GM12878 (cell line): ENCODE measurements around the gene TBKBP1. TPM values are rescaled to one million over a fixed set of nuclear protein-coding genes. Genes with fewer than 3 reads are reported as not detected.

Experiments used
- ATAC-seq: fragments of 200-7000 bp; cut with Tn5 transposase; 3 replicates; pipeline ENCODE4 v1.9.1; 2020; ENCODE audit warnings: mild to moderate bottlenecking, moderate library complexity
- BruUV-seq: library from RNA; stranded (reverse); fragments of 400-500 nt; replicated peaks from 2 replicates; lab custom pipeline; 2021; lab: Mats Ljungman, UMichigan
- CTCF ChIA-PET: fragments of 300-600 bp; sonication (Branson Sonifier 250); formaldehyde crosslinking; extraction: SDS; loops from one replicate; lab custom pipeline; 2021; ENCODE audit warnings: inconsistent platforms; lab: Yijun Ruan, JAX
- POLR2A ChIA-PET: fragments of 350-600 bp; formaldehyde crosslinking; extraction: SDS; loops from one replicate; lab custom pipeline; 2021; ENCODE audit warnings: inconsistent platforms; lab: Charles Lee
- RAD21 ChIA-PET: fragments of 300-600 bp; sonication (Branson Sonifier 250); formaldehyde crosslinking; loops from one replicate; lab custom pipeline; 2023; ENCODE audit warnings: antibody characterized with exemption; ENCODE audit not compliant: unreplicated experiment; lab: Charles Lee
- SMC1A ChIA-PET: fragments of 300-600 bp; sonication (Branson Sonifier 250); formaldehyde crosslinking; loops from one replicate; lab custom pipeline; 2023; ENCODE audit not compliant: unreplicated experiment, uncharacterized antibody; lab: Charles Lee
- DNase-seq: peaks from one replicate; pipeline ENCODE4 v3.0.0-alpha.2; 2011; ENCODE audit warnings: low read depth, low spot score
- FAIRE-seq: peaks from 3 replicates; lab custom pipeline; 2011; peaks lifted over from hg19 to GRCh38; lab: Jason Lieb, UNC
- H2AFZ ChIP-seq: 2 replicates; pipeline ENCODE4 v1.6.0; 2011; ENCODE audit warnings: low read depth, low read length, control low read depth; ENCODE audit not compliant: control insufficient read depth
- H3K27ac ChIP-seq: 2 replicates; pipeline ENCODE4 v1.5.1; 2011; ENCODE audit warnings: control low read depth; ENCODE audit not compliant: control insufficient read depth, insufficient read depth
- H3K27me3 ChIP-seq, 2 experiments: replicated peaks in 1 of 2; 2 replicates each; pipeline versions ENCODE4 v1.6.0 to v1.6.1; 2011; ENCODE audit warnings: low read length in 1 of 2; ENCODE audit not compliant: control insufficient read depth in 2 of 2, insufficient read depth in 2 of 2
- H3K36me3 ChIP-seq, 2 experiments: 2 replicates each; pipeline ENCODE4 v1.5.1; 2011; ENCODE audit warnings: low read length in 1 of 2; ENCODE audit not compliant: control insufficient read depth in 2 of 2, insufficient read depth in 2 of 2
- H3K4me1 ChIP-seq: 2 replicates; pipeline ENCODE4 v1.6.1; 2011; ENCODE audit warnings: mild to moderate bottlenecking, low read length, moderate library complexity, mixed read lengths; ENCODE audit not compliant: control insufficient read depth, insufficient read depth
- H3K4me2 ChIP-seq: 2 replicates; pipeline ENCODE4 v1.6.0; 2011; ENCODE audit warnings: control low read depth; ENCODE audit not compliant: control insufficient read depth, insufficient read depth
- H3K4me3 ChIP-seq: fragments of 200-600 bp; sonication (generic); 2 replicates; pipeline ENCODE4 v1.5.1; 2016
- H3K79me2 ChIP-seq: 2 replicates; pipeline ENCODE4 v1.6.0; 2011; ENCODE audit warnings: low read length; ENCODE audit not compliant: control insufficient read depth, insufficient read depth
- H3K9ac ChIP-seq: 2 replicates; pipeline ENCODE4 v1.8.0; 2011; ENCODE audit warnings: low read length, control low read depth, mixed read lengths; ENCODE audit not compliant: control insufficient read depth, insufficient read depth
- H3K9me3 ChIP-seq: replicated peaks from 3 replicates; pipeline ENCODE4 v1.5.1; 2011; ENCODE audit warnings: mild to moderate bottlenecking, low read length; ENCODE audit not compliant: control insufficient read depth, insufficient read depth
- H4K20me1 ChIP-seq: 2 replicates; pipeline ENCODE4 v1.6.0; 2011; ENCODE audit not compliant: control insufficient read depth, insufficient read depth
- E4F1 ChIP-seq: fragments of 450-650 bp; IDR thresholded peaks from 2 replicates; pipeline ENCODE4 v1.6.1; 2018; ENCODE audit warnings: borderline replicate concordance, mild to moderate bottlenecking; ENCODE audit not compliant: partially characterized antibody
- IRF4 ChIP-seq: IDR thresholded peaks from 2 replicates; pipeline ENCODE4 v1.6.1; 2011; ENCODE audit warnings: low read depth, low read length
- KAT2A ChIP-seq: conservative IDR thresholded peaks from 2 replicates; pipeline ENCODE4 v1.6.1; 2011; ENCODE audit warnings: low read depth, low read length; ENCODE audit not compliant: control insufficient read depth
- KDM1A ChIP-seq: fragments of 200-600 bp; sonication (generic); IDR thresholded peaks from 2 replicates; pipeline ENCODE4 v1.6.1; 2016; ENCODE audit warnings: borderline replicate concordance
- MTA3 ChIP-seq: IDR thresholded peaks from 2 replicates; pipeline ENCODE4 v1.6.1; 2012; ENCODE audit warnings: low read length, inconsistent platforms, borderline replicate concordance
- NBN ChIP-seq: fragments of 450-650 bp; IDR thresholded peaks from 2 replicates; pipeline ENCODE4 v1.6.1; 2016
- POLR2A ChIP-seq: IDR thresholded peaks from 2 replicates; pipeline ENCODE4 v1.6.1; 2011; ENCODE audit warnings: low read depth, mild to moderate bottlenecking, low read length
- STAT1 ChIP-seq: fragments of 450-650 bp; conservative IDR thresholded peaks from 2 replicates; pipeline ENCODE4 v1.6.1; 2014; ENCODE audit warnings: antibody characterized with exemption, mild to moderate bottlenecking
- TCF7 ChIP-seq: IDR thresholded peaks from 2 replicates; pipeline ENCODE4 v1.6.1; 2014; ENCODE audit warnings: antibody characterized with exemption, borderline replicate concordance
- ZNF207 ChIP-seq: fragments of 450-650 bp; IDR thresholded peaks from 2 replicates; pipeline ENCODE4 v1.6.1; 2014; ENCODE audit warnings: antibody characterized with exemption, mild to moderate bottlenecking, borderline replicate concordance
- ZNF687 ChIP-seq: fragments of 450-650 bp; IDR thresholded peaks from 2 replicates; pipeline ENCODE4 v1.6.1; 2017; ENCODE audit warnings: mild to moderate bottlenecking, moderate library complexity
- WGBS: methylation state at CpG from one replicate; pipeline ENCODE4 v1.1.6; 2016; ENCODE audit warnings: low lambda C conversion rate; ENCODE audit not compliant: insufficient replicate concordance, insufficient coverage; ENCODE audit errors: missing lambda C conversion rate; 5-methylcytosine and 5-hydroxymethylcytosine counted together
- in situ Hi-C: fragments of 300-500 bp; cut with MboI; formaldehyde crosslinking; loops from 9 replicates; pipeline ENCODE4 v1.14.3; 2018; ENCODE audit warnings: mixed read lengths
- intact Hi-C: fragments of 100-400 bp; cut with micrococcal nuclease; formaldehyde crosslinking; loops from one replicate; pipeline ENCODE4 v1.14.2; 2022; ENCODE audit not compliant: unreplicated experiment
- polyA plus RNA-seq, 11 experiments: library from polyadenylated mRNA; depleted of rRNA in 4 of 11; unstranded in 6 of 11; stranded (reverse) in 5 of 11; fragments of >200 nt; fragmentation: Nextera tagmentation in 4 of 11; fragmentation: Illumina TruSeq in 1 of 11; extraction: Ambion mirVana in 4 of 11; extraction: Trizol in 1 of 11; gene quantifications; 1 replicate in 1 of 11; 2 replicates in 10 of 11; pipeline versions ENCODE4 v1.2.1 to v1.2.3, GENCODE V29; 2011 to 2016; ENCODE audit warnings: inconsistent platforms in 2 of 11, missing spikeins in 2 of 11, low read depth in 1 of 11
- total RNA-seq, 4 experiments: library from RNA; depleted of rRNA in 3 of 4; stranded (reverse); fragments of >200 nt in 3 of 4; fragmentation: Illumina TruSeq in 1 of 4; extraction: Trizol in 1 of 4; gene quantifications; 2 replicates each; pipeline versions ENCODE4 v1.2.1 to v1.2.3, GENCODE V29; 2013 to 2021

Gene TBKBP1
- total and polyA plus RNA-seq, 10 of the 15 experiments (the other 5 are each of a cell fraction or from before 2014, with no cell fraction given) = 0.11 to 2.7 (median 0.74) TPM; not detected in 3

- Histone ChIP-seq H3K36me3 (peaks cover 6 to 14% of the 10 kb centered on the region in 2 experiments), H3K9me3 (no peaks in the 10 kb centered on the region), H3K27ac (no peak overlapping the region), H4K20me1 (no peaks in the 10 kb centered on the region; the same call in 1 of the 2 replicates), H3K4me1 (peaks cover 3% of the 10 kb centered on the region), H3K9ac (no peak overlapping the region), H3K4me3 (no peak overlapping the region), H3K79me2 (no peaks in the 10 kb centered on the region), H3K4me2 (no peak overlapping the region), H2AFZ (no peak overlapping the region), H3K27me3 (no peaks in the 10 kb centered on the region)
- ATAC-seq (peak; percentile 25), FAIRE-seq (no peak), DNase-seq (no peak)
- SMC1A ChIA-PET = interaction anchor here (0.7 to 1.6 kb wide), 5 partner anchors 9 to 144 kb away, joined by 3 to 8 read pairs (median 4); partner anchors contain the start of genes LRRC46 and MRPL10
- CTCF ChIA-PET = interaction anchor here (1.1 to 1.8 kb wide), 3 partner anchors 10 to 115 kb away, joined by 3 to 5 read pairs (median 3); no protein-coding TSS in a partner anchor
- POLR2A ChIA-PET = interaction anchor here (1.7 kb wide), 1 partner anchor 38 kb away, joined by 5 read pairs; the partner anchor contains the start of gene KPNB1
- RAD21 ChIA-PET = interaction anchor here (1.1 kb wide), 1 partner anchor 24 kb away, joined by 3 read pairs; no protein-coding TSS in a partner anchor
- WGBS = 95% methylated on average over 1 of the region's 1 CpG
- TF ChIP-seq E4F1 (no peak), MTA3 (0 out of 2 replicates have a peak, but pooled peaks have one; percentile 28), POLR2A (peak; percentile 58; the same call in 1 of the 2 replicates)
- in situ Hi-C loops = no loop called here
- BruUV-seq = no TSS peak
- intact Hi-C loops = no loop called here
Observed at GRCh38 chr17:47687748-47688147, 6.2 kb upstream of the TBKBP1 start.

- H3K36me3 ChIP-seq = peaks cover 0 to 5% of the 10 kb centered on the region in 2 experiments; a peak in 2 of 4 replicates
- FAIRE-seq = no peak
- no peak overlapping the region for H3K4me3 ChIP-seq
- SMC1A ChIA-PET = no interaction called here
- H3K4me2 ChIP-seq = no peak overlapping the region
- H3K9ac ChIP-seq = no peak overlapping the region
- H2AFZ ChIP-seq = no peak overlapping the region
- no peak for DNase-seq
- 40% methylated on average over 3 of the region's 3 CpGs for WGBS
- H3K27ac ChIP-seq = no peak overlapping the region
- H3K9me3 ChIP-seq = no peaks in the 10 kb centered on the region
- POLR2A ChIA-PET = no interaction called here
- RAD21 ChIA-PET = interaction anchor here (1.3 kb wide), 1 partner anchor 43 kb away, joined by 3 read pairs; the partner anchor contains the start of gene TBX21
- in situ Hi-C loops (loop anchor here (10.0 kb wide), 1 partner anchor 115 kb away; no protein-coding TSS in a partner anchor), intact Hi-C loops (no loop called here)
- no peaks in the 10 kb centered on the region; the same call in 1 of the 2 replicates for H4K20me1 ChIP-seq
- no TSS peak for BruUV-seq
- no peaks in the 10 kb centered on the region for H3K27me3 ChIP-seq
- peaks cover 13% of the 10 kb centered on the region for H3K4me1 ChIP-seq
- no peaks in the 10 kb centered on the region for H3K79me2 ChIP-seq
- ATAC-seq = no peak
- CTCF ChIA-PET = no interaction called here
- TF ChIP-seq IRF4 (no peak), NBN (no peak), STAT1 (no peak), ZNF207 (no peak), ZNF687 (no peak), KAT2A (no peak), KDM1A (no peak), TCF7 (no peak)
Observed at GRCh38 chr17:47690121-47690520, 3.8 kb upstream of the TBKBP1 start.
